GM12891 (cell line): ENCODE measurements around the gene TACC3.

ENCODE experiments used
- PAX5 ChIP-seq: IDR thresholded peaks from 2 replicates; pipeline ENCODE4 v1.6.1; 2011; ENCODE audit warnings: low read length, moderate library complexity, mild to moderate bottlenecking; ENCODE audit not compliant: insufficient read depth, severe bottlenecking
- POLR2A ChIP-seq: IDR thresholded peaks from 2 replicates; pipeline ENCODE4 v1.6.1; 2011; ENCODE audit warnings: low read depth, low read length, control low read depth
- POLR2AphosphoS5 ChIP-seq: IDR thresholded peaks from 2 replicates; pipeline ENCODE4 v1.6.1; 2011; ENCODE audit warnings: low read depth, low read length, control low read depth
- POU2F2 ChIP-seq: IDR thresholded peaks from 2 replicates; pipeline ENCODE4 v1.6.1; 2011; ENCODE audit warnings: low read depth, mild to moderate bottlenecking, control low read depth, low read length, moderate library complexity
- SPI1 ChIP-seq: IDR thresholded peaks from 2 replicates; pipeline ENCODE4 v1.6.1; 2011; ENCODE audit warnings: low read depth, low read length, control low read depth
- TAF1 ChIP-seq: IDR thresholded peaks from 2 replicates; pipeline ENCODE4 v1.6.1; 2011; ENCODE audit warnings: low read depth, low read length, control low read depth

DNA sequence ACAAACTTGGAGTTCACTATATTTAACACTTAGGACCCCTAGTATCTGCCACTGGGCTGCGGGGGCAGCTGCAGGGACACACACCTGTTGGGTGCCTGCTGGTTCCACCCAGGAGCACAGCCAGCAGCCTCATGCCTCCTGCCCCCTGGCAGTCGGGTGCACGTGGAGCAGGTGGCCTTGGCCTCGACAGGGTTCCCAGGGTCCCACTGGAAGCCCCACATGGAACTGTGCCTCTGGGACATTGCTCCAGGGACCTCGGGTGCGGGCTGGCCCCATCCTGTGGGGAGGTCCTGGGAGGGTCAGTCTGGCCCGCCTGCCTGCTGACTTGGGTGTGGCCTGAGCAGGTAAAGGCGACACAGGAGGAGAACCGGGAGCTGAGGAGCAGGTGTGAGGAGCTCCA lies 18.0 kb downstream of the TACC3 start:
- TF ChIP-seq TAF1 (no peak), POLR2AphosphoS5 (no peak), POLR2A (no peak), PAX5 (no peak), SPI1 (no peak), POU2F2 (no peak)
